NCI-H82 (cell line): ENCODE data around the gene DTNA.
A peak's percentile ranks its signal among the peaks of the same experiment; 100 is the strongest.
"Not testable (repeated sequence)": the region's sequence is repeated elsewhere in the genome, so short reads cannot be mapped to it uniquely, and the experiment has no call there.

Source experiments
- DNase-seq: peaks from one replicate; lab custom pipeline; 2025; lab: John Stamatoyannopoulos, UW

DTNA gene

DNA sequence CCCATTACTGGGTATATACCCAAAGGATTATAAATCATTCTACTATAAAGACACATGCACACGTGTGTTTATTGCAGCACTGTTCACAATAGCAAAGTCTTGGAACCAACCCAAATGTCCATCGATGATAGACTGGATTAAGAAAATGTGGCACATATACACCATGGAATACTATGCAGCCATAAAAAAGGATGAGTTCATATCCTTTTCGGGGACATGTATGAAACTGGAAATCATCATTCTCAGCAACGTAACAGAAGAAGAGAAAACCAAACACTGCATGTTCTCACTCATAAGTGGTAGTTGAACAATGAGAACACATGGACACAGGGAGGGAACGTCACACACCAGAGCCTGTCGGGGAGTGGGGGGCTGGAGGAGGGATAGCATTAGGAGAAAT, 15.6 kb downstream of the DTNA start:
- DNase-seq: not testable (repeated sequence)

DNA sequence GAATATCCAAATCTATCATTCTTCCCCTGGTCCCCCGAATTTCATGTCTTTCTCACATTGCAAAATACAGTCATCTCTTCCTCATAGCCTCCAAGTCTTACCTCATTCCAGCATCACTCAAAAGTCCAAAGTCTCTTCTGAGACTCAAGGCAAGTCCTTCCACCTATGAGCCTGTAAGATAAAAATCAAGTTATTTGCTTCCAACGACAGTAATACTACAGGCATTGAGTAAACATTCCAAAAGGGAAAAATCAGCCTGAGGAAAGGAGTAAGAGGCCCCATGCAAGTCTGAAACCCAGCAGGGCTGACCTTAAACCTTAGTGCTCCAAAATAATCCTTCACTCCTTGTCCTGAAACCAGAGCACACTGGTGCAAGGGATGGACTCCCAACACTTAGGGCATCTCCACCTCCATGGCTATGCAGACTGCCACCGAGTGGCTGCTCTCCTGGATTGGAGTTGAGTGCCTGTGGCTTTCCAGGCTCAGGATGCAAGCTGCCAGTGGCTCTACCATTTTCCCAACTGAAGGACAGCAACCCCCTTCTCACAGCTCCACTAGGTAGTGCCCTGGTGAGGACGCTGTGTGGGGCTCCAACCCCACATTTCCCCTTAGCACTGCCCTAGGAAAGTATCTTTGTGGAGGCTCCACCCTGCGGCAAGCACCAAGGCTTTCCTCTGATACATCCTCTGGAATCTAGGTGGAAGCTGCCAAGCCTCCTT, 16.3 kb downstream of the DTNA start:
- DNase-seq: no peak

DNA sequence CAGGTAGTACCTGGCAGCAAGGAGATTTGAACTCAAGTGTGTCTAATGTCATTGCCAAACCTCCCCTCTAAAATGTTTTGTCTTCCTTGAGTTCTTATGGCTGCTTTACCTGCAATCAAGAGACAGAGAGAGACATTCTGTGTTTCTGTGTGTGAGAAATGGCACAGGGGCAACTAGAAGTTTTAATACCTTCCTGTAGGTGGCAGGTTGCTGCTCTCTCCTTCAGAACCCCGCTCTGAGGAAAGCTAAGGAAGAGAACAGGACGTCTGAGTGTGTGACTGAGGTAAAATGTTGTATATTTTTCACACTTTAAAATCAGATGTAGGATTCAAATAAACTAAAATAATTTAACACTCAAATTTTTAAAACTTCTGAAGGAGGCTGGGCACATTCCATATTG, 19.2 kb downstream of the DTNA start:
- DNase-seq: peak; percentile 50

DNA sequence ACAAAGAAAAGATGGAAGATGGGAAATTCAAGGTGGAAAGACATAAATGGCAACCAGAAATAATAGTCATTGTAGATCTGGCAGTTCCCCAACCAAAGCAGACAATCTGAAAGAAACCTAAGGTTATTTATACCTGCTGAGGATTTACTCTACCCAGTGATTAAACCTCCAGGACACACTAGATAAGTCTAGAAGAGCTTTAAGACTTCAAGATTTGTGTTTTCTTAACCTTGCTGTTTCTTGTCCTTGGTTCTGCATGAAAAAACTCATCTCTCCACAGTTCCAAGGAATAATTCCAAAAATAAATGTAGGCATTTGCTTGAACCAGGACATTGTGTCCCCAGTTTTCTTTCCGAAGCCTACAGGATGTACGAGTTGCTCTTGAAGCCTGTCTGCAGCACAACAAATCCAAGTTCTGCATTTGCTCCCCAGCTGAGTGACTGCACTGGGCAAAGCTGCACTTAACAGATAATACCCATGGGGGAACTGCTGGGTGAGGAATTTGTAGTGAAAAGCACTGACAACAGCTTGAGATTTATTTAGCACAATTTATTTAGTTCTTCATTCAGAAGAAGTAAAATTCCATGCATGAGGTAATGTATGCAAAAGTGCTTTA, 19.8 kb downstream of the DTNA start:
- DNase-seq: no peak

DNA sequence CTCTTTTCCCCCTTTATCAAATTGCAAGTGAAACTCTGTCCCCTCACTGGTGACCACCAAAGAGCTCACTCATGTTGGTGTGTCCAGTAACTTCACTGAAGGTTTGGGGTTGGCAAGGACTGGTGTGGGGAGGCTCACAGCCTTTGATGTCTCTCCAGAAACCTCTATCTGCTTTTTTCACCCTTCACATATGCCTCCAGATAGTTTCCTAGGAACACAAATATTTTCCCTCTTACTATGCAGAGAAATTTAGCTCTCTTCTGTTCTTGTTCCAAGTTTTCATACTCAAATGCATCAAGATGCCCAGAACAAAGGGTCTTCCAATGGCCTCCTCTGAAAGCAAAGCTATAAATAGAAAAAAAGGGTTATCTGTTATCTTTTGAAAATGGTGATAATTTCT, 20.7 kb downstream of the DTNA start:
- DNase-seq: no peak

DNA sequence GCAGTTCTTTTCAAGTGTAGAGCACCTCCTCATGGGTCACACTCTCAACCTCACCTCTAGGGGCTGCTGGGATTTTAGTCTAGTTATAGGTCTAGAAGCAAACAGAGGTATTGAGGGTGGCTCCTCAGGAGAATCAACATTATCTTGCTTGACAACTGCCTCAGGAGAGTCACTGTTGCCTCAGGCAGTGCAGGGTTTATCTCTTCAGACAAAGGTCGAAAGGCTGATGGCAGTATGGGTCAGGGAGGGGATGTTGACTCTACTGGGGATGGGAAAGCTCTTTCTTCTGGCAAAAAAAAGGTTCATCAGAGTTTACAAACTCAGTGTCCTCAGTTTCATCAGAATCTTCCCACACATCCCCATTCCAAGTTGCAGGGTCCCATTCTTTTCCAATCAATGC, 24.0 kb downstream of the DTNA start:
- no peak for DNase-seq

DNA sequence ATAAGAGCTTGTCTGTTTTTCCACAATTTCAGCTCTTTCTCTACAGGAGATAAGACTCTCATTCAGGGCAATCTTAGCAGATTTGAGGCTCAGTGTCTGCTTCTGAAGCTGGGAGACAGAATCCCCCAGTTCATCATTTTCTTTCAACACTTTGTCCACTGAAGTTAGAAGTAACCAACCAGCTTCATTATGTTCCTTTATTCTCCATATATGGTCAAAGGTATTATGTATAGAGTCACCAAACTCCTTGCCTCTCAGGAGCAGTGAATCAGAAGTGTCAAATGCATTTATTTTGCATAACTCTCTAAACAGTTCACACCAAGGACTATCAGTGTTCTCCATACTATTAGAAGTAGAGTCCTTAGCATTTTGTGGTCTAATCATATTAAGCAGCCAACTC, 24.4 kb downstream of the DTNA start:
- not testable (repeated sequence) for DNase-seq

DNA sequence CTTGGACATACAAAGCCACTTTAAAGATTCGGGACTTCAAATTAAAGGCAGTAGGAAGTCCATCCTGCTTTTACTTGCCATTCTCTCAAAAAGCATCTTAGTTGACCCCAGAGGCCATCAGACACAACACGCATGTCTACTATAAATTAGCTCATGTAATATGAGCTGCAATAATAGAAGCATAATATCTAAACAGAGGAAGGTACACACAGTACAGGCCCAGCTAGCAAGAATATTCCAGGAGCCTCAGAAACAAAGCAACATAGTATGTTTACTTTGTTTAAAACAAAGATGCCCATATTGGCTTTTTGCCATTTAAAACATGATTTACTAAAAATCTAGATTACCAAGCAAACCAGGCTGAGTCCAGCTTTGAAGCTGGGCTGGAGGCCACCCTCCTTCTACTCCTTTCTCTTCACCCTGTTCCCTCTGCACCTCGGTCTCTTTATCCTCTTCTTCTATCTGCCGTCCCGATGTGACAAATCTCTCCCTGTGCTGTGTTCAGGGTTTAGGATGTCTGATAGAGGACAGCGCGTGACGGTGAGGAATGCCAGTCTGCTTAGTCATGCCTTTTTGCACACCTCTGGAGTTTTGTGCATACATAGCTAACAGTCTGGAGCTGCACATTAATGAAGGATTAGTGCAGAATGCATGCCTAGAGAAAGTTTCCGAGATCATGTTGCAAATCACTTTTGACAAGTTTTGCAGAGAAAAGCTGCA, 28.2 kb downstream of the DTNA start:
- DNase-seq: peak; percentile 10

DNA sequence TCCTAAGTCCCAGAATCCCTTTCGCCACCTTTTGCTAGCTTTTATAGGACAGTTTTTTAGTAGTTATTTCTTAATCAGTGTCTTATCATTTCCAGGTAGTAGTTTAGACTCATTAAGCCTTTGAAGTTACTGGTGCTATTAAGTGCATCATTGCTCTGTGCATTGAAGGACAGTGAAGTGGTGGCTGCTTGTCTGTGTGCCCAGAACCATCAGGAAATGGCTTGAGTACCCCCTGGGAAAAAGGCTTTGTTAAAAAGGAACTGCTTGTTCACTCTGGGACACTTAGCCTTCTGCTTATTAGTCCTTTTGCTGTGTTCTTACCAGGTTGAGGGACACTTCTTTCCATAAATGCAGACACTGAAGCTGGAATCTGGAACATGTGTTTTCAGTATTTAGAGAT, 30.0 kb downstream of the DTNA start:
- DNase-seq: no peak

DNA sequence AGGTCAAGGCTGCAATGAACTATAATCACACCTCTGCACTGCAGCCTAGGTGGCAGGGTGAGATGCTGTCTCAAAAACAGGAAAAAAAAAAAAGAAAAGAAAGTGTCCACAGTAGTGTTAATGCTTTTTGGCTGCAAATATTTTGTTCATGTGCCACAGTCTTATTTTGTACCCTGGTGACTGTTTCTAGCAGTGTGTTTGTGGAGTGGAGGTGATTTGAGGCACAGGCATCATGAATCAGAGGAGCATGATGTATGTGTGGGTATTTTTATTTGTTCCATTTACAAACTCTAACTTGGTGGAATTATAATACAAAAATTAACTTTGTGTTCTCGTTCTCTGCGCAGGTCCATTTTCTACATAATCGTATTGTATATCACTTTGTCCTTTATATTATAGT, 30.6 kb downstream of the DTNA start:
- no peak for DNase-seq

DNA sequence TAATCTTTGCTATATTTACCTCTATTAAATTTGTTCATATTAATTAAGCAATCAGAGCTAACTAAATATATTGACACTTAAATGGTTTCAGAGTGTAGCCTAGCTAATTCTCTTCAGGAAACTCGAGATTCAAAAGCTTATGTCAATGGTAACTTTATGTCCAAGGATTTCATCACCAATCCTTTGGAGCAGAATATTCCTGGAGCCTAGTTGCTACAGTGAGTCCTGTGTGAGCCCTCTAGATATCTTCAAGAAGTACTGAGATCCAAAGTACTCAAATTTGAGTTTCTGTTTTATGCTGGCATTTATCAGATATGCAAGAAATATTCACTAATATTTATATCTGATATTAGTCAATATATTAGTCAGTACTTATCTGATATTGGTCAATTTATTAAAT, 31.3 kb downstream of the DTNA start:
- DNase-seq: no peak

DNA sequence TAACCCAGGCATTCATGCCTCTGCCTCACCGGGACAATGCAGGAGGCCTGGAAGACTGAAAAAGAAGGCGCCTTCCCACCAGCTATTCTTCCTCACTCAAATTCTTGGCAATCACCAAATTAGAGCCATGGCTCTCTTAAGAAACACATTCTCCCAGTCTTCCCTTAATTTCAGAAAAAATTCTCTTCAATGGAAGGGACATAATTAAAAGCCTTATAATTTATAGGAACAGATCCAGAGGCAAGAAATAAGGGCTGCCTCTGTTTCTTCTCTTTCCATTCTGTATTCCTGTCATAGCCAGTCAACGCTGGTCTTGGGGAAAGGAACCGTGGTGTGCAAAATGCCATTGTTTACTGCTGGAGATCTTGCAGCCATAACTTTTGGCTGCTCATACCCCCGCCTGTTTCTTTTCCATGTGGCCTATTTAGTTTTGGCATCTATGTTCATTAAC, 32.8 kb downstream of the DTNA start:
- no peak for DNase-seq

DNA sequence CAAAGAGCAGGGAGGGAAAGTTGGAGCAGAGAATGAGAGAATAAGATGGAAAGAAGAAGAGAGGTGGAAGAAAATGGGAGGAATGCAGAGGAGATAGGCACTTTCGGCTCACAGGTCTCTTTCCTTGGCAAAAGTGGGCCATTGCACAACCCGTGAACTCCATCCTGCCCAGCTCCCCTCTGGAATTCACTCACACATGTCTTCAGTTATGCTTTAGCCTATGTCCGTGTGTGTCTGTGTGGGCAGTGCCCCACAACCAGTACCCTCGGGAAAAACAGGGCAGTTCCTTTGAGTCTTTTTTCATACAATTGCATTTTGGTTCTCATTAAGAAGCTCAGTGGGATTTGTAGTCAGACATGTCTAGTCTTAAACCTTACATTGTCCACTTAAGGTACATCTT, 34.5 kb downstream of the DTNA start:
- DNase-seq: no peak

DNA sequence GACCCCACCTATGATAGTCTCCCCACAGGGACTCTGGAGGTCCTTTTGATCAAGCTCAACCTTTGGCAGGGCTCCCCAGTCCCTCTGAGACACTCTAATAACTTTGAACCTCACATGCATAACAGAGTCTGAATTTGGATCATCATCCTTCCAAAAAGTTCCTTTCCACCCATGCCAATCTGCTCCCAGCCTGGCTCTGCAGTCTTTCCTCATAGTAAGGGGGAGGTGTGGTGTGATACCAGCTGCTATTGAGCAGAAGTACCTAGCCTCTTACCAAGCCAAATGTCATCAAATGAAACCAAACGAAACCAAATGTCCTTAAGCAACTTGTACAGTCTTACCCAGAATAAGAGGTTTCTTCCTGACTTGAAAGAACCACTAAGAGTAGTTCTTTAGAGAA, 36.5 kb downstream of the DTNA start:
- DNase-seq: no peak

DNA sequence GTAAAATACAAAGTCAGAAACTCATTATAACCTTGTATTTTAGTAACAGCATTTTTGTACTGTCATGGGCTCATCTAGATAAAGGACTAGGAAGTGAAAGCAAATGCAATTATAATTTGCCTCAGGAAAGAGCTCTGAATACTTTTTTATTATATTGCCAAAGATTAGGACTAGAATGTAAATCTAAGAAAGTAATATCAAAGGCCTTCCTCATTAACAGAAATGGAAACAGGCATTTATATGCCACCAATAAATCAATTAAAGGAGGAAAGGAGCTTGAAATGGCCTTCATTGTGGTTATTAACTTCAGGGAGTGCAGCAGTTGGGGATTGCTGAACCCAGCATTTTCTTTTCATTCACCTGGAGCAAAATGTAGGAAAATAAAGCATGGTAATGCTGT, 39.6 kb downstream of the DTNA start:
- no peak for DNase-seq

DNA sequence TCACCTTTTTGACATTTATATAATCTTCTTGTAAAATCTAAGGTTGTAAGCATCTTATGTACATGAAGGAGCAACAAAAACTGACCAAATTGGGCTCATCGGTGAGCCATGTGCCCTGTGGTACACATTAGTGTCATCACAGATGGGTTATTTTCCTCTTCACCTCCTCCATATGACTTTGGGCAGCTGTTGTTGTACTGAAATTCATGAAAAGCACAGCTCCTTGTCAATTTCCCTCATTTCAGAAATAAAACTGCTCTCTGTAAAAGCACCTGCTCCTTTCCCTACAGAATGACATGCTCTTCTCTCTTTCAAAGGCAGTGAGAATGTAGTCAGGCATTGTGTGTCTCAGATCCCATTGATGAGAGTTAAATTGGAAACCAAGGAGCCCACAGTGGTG, 42.0 kb downstream of the DTNA start:
- DNase-seq: no peak

DNA sequence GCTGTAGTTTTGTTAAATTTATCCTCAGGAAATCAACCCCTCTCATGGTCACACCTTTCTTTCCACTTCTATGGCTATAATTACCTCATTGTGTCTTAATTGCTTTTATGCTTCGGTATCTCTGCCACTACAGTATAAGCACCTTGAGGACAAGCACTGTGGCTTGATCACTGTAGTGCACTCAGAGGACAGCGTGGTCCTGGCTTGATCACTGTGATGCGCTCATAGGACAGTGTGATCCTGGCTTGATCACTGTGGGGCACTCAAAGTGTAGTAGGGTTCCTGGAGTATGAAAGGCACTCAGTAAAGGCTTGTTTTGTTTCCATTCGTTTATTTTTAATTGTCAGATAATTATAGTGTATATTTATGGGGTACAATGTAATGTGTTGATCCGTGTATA, 44.2 kb downstream of the DTNA start:
- no peak for DNase-seq

DNA sequence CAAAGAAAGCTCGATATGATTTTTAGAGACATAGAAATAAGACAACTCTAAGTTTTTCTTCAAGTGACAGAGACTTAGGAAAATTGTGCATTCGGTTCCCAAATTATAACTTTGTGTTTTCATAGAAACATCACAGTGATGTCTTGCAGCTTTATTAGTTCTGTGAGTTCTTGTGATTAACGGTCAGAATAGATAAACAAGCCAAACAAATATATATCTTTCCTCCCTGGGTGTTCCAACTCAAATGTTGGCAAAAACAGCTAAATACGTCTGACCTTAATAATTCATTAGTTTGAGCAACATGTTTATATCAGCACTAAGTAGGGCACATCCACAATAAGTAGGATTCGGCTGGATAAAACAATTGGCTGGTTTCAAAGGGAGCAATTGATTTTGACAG, 47.6 kb downstream of the DTNA start:
- no peak for DNase-seq

DNA sequence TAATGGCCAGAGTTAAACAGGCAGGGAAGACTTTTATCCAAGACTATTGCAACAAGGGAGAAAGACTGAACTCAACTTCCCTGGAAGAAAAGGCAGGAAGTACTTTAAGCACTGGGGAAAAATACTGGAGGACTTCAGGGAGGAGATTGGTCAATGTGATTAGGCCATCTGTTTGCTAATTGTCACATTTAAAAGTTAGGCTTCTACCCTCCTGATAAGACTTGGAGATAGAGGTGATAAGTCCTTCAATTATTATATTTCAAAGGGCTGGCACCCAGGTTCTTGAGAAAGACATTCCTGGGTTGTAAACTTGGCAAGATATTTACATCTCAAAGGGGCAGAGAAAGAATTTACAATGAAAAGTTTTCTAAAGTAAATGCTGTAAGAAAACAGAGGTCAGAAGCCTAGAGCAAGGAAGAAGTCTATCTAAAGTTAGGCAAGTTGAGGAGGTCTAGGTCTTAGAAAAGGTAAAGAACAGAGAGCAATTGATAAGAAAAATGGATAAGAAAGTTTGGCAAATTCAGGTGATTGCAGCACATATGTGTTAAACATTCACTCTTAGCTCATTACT, 48.4 kb downstream of the DTNA start:
- DNase-seq: no peak

DNA sequence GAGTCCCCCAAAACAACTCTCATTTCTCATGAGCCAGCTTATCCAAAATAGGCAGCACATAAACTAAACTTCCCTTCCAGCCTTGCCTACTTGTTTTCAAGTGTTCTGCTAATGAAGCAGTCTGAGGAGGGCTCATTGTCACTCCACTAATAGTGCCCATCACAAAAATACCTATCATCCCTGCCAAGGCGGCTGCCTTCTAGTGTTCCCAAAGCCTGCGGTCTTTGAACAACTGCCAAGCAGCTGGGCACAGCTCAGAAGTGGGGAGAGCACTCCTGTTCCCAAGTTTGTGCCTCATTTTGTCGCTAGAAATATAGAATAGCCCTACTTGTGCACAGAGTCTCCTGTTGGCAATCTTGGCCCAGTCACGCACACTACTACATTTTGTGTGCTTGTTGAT, 50.3 kb downstream of the DTNA start:
- DNase-seq: no peak

DNA sequence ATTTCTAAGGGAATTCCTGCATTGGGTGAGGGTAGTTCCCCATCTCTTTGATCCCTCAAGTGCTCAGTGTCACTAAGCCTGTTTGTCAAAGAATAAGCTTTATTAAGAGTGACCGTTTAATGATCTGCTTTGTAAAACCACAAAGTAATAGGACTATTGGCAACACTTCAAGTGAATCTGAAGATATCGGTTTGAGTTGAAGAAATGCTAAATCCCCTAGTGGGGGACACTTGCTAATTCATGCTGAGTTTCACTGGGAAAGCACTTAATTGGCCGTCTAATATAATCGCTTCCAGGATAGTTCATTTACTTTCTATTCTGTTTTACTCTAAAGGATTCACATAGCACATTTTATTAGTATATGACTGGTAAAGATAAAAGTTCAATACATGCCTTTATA, 54.4 kb downstream of the DTNA start:
- DNase-seq: peak; percentile 66

DNA sequence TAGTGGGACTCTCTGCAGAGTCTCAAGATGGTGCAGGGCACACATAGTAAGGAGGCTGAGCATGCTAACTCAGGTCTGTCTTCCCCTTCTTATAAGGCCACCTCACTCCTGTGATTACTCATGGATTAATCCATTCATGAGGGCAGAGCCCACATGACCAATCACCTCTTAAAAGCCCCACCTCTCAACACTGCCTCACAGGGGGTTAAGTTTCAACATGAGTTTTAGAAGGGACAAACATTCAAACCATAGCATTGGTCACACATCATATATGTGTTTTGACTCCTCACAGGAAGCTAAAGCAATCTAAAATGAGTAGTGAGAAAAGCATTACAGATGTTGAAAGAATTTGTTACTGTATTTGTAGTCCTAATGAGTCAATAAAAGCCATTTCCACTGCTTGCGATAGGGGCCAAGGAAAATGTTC, 57.5 kb downstream of the DTNA start:
- no peak for DNase-seq

DNA sequence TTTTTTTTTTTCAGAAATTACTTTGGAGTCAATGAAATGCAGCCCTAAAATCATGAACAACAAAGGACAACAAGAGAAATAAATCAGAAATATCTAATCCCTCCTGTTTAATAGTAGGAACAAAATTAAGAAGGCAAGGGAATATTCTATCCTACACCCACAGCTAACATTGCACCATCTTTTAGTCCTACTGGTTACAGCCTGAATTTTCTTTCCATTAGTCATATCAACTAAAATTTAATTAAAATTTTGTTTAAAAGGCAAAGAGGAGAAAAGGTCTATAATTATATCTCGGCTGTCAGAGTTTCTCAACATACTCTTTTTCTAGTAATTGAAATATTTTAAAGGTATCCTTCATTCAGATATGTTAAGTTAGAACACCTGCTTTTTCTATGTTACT, 61.9 kb downstream of the DTNA start:
- no peak for DNase-seq
